Measurements from ENCODE around the gene MOCS1.
"Not testable (repeated sequence)": the region's sequence is repeated elsewhere in the genome, so short reads cannot be mapped to it uniquely, and the experiment has no call there.

MOCS1 gene

GRCh38 chr6:39934131-39934757 lies at the start of gene MOCS1:
TSS of gene MOCS1 (minus strand) at chr6:39934462. CDS start at chr6:39934417, 45 bp downstream.
- DNase-seq = no peak

- DNase-seq = no peak
These were observed 49.8 kb upstream of the MOCS1 start for GRCh38 chr6:39984051-39984450.

- no peak for DNase-seq
These were observed 48.9 kb upstream of the MOCS1 start for GRCh38 chr6:39983193-39983592.

DNA sequence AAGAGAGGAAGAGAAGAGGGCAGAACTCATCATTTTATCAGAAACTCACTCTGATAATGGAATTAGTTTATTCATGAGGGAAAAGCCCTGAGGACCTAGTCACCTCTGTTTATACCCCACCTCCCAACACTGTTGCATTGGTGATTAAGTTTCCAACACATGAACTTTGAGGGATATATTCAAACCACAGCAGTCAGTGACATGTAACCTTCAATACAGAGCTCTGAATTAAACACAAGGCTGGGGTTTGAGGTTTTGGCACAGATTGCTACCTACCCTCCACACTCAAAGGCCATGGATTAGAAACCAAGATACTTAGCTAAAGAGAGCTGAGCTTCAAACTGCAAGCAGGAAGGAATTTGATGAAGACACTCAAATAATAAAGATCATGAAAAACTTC lies 48.5 kb upstream of the MOCS1 start:
- DNase-seq = no peak

DNA sequence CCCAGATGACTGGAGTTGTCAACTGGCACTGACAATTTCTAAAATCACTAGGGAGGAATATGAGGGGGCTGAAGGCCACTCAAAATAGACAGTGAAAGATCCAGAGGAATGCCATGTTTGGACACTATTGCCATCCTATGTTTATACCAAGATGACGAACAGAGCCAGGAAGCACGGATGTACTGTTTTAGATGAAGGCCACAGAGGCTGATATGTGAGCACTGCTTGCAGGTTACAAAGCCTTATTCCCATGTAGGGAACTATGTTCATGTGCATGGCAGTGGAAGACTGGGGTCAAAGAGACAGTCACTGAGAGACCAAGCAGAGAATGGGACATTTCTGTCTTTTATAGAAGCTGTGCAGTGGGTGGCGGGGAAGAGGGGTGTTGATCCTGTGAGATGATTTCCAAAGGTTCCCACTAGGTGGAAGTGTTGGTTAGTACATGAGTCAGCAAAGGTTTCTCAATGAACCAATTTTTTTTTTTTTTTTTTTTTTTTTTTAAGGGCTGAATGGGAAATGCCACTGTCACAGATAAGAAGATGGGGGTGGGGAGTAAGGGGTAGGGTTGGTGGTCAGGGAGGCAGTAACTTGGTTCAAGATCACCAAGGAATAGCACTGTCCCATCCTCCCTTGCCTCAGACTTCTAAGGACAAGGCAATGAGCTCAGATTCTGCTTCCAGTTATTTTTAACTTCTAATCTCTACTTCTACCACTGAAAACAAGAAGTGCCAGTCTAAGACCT lies 46.7 kb upstream of the MOCS1 start:
- peak; percentile 35 to 37 for DNase-seq

- DNase-seq = no peak
These were observed 45.4 kb upstream of the MOCS1 start for GRCh38 chr6:39979461-39980328.

- DNase-seq = no peak
These were observed 44.0 kb upstream of the MOCS1 start for GRCh38 chr6:39978240-39978639.

DNA sequence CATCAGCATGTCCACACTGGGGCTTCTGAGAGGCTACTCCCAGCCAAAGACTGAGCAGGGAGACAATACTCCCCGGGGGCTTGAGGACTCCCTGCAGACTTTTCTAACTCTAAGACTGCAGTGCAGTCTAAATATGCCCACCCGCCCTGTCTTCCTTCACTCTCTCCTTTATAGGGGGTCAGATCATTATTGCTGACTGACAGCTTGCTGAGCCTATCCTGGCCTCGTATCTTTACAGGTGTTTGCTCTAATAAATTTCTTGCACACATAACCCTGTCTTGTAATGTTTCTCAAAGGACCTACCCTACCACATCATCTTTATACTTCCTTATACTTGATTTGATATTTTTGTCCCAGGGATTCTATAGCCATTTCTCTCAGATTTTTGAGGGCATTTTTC lies 39.4 kb upstream of the MOCS1 start:
- no peak for DNase-seq

GRCh38 chr6:39972717-39973116 lies 38.5 kb upstream of the MOCS1 start:
- not testable (repeated sequence) for DNase-seq

DNA sequence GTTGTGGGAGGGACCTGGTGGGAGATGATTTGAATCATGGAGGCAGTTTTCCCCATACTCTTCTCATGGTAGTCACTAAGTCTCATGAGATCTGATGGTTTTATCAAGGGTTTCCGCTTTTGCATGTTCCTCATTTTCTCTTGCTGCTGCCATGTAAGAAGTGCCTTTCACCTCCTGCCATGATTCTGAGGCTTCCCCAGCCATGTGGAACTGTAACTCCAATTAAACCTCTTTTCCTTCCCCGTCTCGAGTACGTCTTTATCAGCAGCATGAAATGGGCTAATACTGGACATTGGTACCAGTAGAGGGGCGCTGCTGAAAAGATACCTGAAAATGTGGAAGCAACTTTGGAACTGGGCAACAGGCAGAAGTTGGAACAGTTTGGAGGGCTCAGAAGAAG lies 36.9 kb upstream of the MOCS1 start:
- not testable (repeated sequence) for DNase-seq

DNA sequence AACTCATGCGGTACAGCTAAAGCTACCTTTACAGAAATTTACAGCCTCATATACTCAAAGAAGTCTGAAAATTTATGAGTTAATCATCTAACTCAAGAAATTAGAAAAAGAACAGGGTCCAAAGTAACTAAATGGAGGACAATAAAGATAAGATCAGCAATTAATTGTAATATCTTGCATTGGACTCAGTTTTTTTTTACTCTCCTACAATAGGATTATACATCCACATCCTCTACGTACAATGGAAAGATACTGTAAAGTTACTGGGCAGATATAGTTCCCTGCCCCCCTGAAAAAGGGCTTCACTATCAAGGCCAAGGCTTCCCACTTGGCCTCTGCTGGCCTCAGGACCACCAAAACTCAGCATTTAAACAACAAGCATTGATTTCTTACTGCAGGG lies 31.5 kb upstream of the MOCS1 start:
- DNase-seq = no peak

- no peak for DNase-seq
These were observed 30.3 kb upstream of the MOCS1 start for GRCh38 chr6:39964530-39964929.

- DNase-seq = no peak
These were observed 29.8 kb upstream of the MOCS1 start for GRCh38 chr6:39964094-39964493.

- DNase-seq = no peak
These were observed 28.6 kb upstream of the MOCS1 start for GRCh38 chr6:39962831-39963230.

DNA sequence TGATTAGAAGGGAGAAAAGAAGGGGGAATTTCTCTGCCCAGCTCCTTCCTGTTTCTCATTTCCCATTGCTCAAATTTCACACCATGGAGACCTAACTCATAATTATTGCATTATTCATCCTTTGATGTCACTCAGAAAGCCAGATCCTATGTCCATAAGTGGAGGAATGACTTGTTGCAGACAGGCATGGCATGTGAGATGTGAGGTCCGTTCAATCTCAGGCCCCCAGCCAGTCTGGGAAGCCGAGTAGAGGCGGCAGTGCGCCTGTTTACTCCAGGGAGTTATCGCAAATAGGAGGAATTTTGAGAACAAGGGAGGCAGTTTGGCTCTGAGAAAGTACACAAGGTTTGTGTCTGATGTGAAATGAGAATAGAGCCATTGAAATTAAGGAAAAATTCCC lies 26.9 kb upstream of the MOCS1 start:
- no peak for DNase-seq

GRCh38 chr6:39958947-39959346 lies 24.7 kb upstream of the MOCS1 start:
- DNase-seq = no peak

DNA sequence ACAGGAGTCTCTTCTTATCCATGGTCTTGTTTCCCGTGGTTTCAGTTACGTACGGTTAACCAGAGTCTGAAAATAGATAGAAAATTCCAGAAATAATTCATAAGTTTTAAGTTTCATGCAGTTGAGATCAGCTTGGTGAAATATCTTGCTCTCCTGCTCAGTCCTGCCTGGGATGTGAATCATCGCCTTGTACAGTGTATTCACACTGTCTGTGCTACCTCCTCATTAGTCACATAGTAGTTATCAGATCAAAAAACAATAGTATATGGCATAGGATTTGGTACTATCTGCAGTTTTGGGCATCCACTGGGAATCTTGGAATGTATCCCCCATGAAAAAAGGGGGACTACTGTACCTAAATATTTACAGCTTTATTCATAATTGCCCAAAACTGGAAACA lies 22.7 kb upstream of the MOCS1 start:
- no peak for DNase-seq

DNA sequence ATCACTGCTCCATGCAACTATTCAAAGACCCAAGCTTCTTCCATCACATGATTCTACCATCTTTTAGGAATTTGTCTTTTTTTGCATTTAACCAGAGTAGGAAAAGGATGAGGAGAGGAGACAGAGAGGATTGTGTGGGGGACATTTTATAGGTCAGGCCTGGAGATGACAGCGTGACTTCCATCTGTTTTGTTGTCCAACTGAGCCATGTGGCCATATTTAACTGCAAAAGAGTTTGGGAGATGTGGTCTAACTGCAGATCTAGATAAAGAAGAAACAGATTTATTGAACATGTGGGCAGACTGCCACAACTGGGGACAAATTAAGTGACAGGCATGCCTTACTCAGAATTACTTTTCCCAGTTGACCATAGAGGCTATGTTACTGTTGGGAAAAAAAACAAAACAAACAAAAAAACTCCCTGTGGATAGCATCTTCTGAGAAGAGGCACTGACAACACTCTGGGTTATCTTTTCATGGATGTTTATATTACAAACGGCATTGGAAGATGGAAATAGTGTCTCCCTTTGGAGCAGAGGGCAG lies 18.9 kb upstream of the MOCS1 start:
- DNase-seq = no peak

GRCh38 chr6:39952167-39952566 lies 17.9 kb upstream of the MOCS1 start:
- no peak for DNase-seq

GRCh38 chr6:39951716-39952115 lies 17.5 kb upstream of the MOCS1 start:
- DNase-seq = no peak

- DNase-seq = no peak
These were observed 16.9 kb upstream of the MOCS1 start for GRCh38 chr6:39951191-39951590.

- DNase-seq = no peak
These were observed 16.0 kb upstream of the MOCS1 start for GRCh38 chr6:39950125-39950720.

GRCh38 chr6:39948199-39948791 lies 14.0 kb upstream of the MOCS1 start:
- no peak for DNase-seq

Measured in AML-193 (cell line).